Activated T-helper 17 cell treated with anti-CD3 and anti-CD28 coated beads, Interleukin-2, amount 50 U/mL, for 72 hours (primary cell): ENCODE results near the gene KRTAP10-3. TPM values are rescaled to one million over a fixed set of nuclear protein-coding genes. Genes with fewer than 3 reads are reported as not detected.
A peak's percentile ranks its signal among the peaks of the same experiment; 100 is the strongest.
"Not testable (repeated sequence)": the region's sequence is repeated elsewhere in the genome, so short reads cannot be mapped to it uniquely, and the experiment has no call there.

ENCODE experiments used
- ATAC-seq: fragments of 150-1000 bp; cut with Tn5 transposase; replicated peaks from 2 replicates; pipeline ENCODE4 v1.10.0; 2021; ENCODE audit warnings: mild to moderate bottlenecking, moderate library complexity
- H3K27ac Mint-ChIP-seq: one replicate; pipeline ENCODE4 v1.8.0; 2022; ENCODE audit warnings: mixed read lengths
- H3K27me3 Mint-ChIP-seq: one replicate; pipeline ENCODE4 v1.8.0; 2022; ENCODE audit warnings: mixed read lengths
- H3K36me3 Mint-ChIP-seq: one replicate; pipeline ENCODE4 v1.8.0; 2022; ENCODE audit warnings: low read depth, mild to moderate bottlenecking, mixed read lengths
- H3K4me1 Mint-ChIP-seq: one replicate; pipeline ENCODE4 v1.8.0; 2022; ENCODE audit warnings: mixed read lengths
- H3K4me3 Mint-ChIP-seq: one replicate; pipeline ENCODE4 v1.8.0; 2022; ENCODE audit warnings: mild to moderate bottlenecking, mixed read lengths
- H3K9me3 Mint-ChIP-seq: one replicate; pipeline ENCODE4 v1.8.0; 2022; ENCODE audit warnings: mixed read lengths
- total RNA-seq, 2 donors: library from RNA; stranded (reverse); gene quantifications; one replicate each; pipeline ENCODE4 v1.2.3, GENCODE V29; 2022

KRTAP10-3 gene, protein sequence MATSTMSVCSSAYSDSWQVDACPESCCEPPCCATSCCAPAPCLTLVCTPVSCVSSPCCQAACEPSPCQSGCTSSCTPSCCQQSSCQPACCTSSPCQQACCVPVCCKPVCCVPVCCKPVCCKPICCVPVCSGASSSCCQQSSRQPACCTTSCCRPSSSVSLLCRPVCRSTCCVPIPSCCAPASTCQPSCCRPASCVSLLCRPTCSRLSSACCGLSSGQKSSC
- total RNA-seq: not detected

GRCh38 chr21:44558695-44559094, at the start of gene KRTAP10-3:
KRTAP10-3 (minus strand) TSS chr21:44558795; CDS start chr21:44558715, 80 bp downstream.
- Mint-ChIP-seq H3K27ac (no peak within 1 kb of the TSS), H3K9me3 (peaks cover 5% of the 10 kb centered on the region), H3K4me1 (no peaks in the 10 kb centered on the region), H3K4me3 (no peak within 1 kb of the TSS), H3K36me3 (no peaks in the 10 kb centered on the region), H3K27me3 (peaks cover 4% of the 10 kb centered on the region)
- no peak for ATAC-seq

DNA sequence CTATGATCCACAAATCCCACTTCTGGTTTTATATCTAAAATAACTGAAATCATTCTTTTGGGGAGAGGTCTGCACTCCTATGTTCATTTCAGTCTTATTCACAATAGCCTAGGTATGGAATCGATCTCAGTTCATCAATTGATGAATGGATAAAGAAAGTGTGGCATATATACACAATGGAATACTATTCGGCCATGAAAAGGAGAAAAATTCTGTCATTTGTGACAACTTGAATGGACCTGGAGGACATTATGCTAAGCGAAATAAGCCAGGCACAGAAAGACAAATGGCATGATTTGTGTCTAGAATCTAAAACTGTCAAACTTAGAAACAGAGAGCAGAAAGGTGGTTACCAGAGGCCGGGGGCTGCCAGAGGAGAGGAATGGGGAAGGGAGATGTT, 47.9 kb upstream of the KRTAP10-3 start:
- no peaks in the 10 kb centered on the region for H3K27me3 Mint-ChIP-seq
- ATAC-seq: no peak
- no peak overlapping the region for H3K4me3 Mint-ChIP-seq
- H3K27ac Mint-ChIP-seq: no peak overlapping the region
- H3K9me3 Mint-ChIP-seq: peaks cover 22% of the 10 kb centered on the region
- no peaks in the 10 kb centered on the region for H3K4me1 Mint-ChIP-seq
- no peaks in the 10 kb centered on the region for H3K36me3 Mint-ChIP-seq

GRCh38 chr21:44603911-44604310, 45.3 kb upstream of the KRTAP10-3 start:
- Mint-ChIP-seq H3K4me1 (no peaks in the 10 kb centered on the region), H3K27me3 (no peaks in the 10 kb centered on the region), H3K36me3 (no peaks in the 10 kb centered on the region), H3K4me3 (no peak overlapping the region), H3K9me3 (peaks cover 6% of the 10 kb centered on the region), H3K27ac (no peak overlapping the region)
- ATAC-seq: no peak

DNA sequence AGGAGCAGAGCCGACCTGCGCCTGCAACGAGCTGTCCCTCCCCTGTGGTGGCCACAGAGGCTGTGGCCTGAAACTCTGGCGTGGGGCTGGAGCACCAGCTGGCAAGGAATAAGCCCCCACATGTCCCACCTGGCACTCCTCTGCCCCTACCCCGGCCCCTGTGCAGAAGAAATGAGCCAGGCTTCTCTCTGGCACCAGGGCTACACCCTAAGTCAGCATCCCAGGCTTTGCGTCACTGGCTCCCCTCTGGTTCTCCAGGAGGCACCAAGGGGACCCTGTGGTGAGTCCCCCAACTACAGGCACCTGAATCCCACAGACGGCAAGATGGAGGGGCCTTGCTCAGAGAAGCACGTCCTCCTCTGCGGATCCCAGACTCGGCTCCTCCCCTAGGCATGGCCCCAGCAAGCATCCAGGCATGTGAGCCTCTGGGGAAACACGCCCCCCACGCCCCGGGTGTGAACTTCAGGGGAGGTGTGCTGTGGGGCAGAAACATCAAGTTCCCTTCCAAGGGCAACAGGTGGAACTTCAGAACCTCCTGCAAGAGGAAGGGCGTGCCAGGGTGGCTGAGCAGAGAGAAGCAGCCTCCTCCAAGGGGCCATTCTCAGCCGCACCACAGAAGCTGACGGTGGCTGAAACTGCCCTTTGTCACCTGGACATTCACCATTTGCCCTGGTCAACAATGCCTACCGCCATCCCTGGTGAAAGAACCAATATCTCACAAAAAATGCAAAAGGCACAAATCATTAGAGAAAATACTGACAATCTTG, 44.7 kb upstream of the KRTAP10-3 start:
- Mint-ChIP-seq H3K27me3 (peaks cover 4% of the 10 kb centered on the region), H3K9me3 (peaks cover 8% of the 10 kb centered on the region), H3K4me3 (no peak overlapping the region), H3K36me3 (no peaks in the 10 kb centered on the region), H3K27ac (no peak overlapping the region), H3K4me1 (no peaks in the 10 kb centered on the region)
- ATAC-seq: no peak

- Mint-ChIP-seq H3K36me3 (no peaks in the 10 kb centered on the region), H3K9me3 (peaks cover 8% of the 10 kb centered on the region), H3K4me1 (no peaks in the 10 kb centered on the region), H3K27me3 (peaks cover 4% of the 10 kb centered on the region), H3K4me3 (no peak overlapping the region), H3K27ac (no peak overlapping the region)
- ATAC-seq: no peak
These were observed 43.9 kb upstream of the KRTAP10-3 start for GRCh38 chr21:44602463-44602850.

- no peaks in the 10 kb centered on the region for H3K4me1 Mint-ChIP-seq
- ATAC-seq: no peak
- peaks cover 8% of the 10 kb centered on the region for H3K9me3 Mint-ChIP-seq
- no peak overlapping the region for H3K27ac Mint-ChIP-seq
- H3K4me3 Mint-ChIP-seq: no peak overlapping the region
- H3K36me3 Mint-ChIP-seq: no peaks in the 10 kb centered on the region
- peaks cover 4% of the 10 kb centered on the region for H3K27me3 Mint-ChIP-seq
These were observed 43.2 kb upstream of the KRTAP10-3 start for GRCh38 chr21:44601596-44602462.

DNA sequence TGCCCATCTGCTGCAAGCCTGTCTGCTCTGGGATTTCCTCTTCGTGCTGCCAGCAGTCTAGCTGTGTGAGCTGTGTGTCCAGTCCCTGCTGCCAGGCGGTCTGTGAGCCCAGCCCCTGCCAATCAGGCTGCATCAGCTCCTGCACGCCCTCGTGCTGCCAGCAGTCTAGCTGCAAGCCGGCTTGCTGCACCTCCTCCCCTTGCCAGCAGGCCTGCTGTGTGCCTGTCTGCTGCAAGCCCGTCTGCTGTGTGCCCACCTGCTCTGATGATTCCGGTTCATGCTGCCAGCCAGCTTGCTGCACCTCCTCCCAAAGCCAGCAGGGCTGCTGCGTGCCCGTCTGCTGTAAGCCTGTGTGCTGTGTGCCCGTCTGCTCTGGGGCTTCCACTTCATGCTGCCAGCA, 42.5 kb upstream of the KRTAP10-3 start:
- ATAC-seq, H3K27ac Mint-ChIP-seq, H3K4me3 Mint-ChIP-seq, H3K4me1 Mint-ChIP-seq, H3K27me3 Mint-ChIP-seq, H3K36me3 Mint-ChIP-seq, H3K9me3 Mint-ChIP-seq: not testable (repeated sequence)

- not testable (repeated sequence) for H3K27ac Mint-ChIP-seq, H3K4me1 Mint-ChIP-seq, H3K9me3 Mint-ChIP-seq, ATAC-seq, H3K4me3 Mint-ChIP-seq, H3K36me3 Mint-ChIP-seq, H3K27me3 Mint-ChIP-seq
These were observed 41.8 kb upstream of the KRTAP10-3 start, which contains the start of gene KRTAP10-7 for GRCh38 chr21:44600118-44600978. KRTAP10-7 (plus strand) TSS chr21:44600597; CDS start chr21:44600622, 25 bp downstream.

DNA sequence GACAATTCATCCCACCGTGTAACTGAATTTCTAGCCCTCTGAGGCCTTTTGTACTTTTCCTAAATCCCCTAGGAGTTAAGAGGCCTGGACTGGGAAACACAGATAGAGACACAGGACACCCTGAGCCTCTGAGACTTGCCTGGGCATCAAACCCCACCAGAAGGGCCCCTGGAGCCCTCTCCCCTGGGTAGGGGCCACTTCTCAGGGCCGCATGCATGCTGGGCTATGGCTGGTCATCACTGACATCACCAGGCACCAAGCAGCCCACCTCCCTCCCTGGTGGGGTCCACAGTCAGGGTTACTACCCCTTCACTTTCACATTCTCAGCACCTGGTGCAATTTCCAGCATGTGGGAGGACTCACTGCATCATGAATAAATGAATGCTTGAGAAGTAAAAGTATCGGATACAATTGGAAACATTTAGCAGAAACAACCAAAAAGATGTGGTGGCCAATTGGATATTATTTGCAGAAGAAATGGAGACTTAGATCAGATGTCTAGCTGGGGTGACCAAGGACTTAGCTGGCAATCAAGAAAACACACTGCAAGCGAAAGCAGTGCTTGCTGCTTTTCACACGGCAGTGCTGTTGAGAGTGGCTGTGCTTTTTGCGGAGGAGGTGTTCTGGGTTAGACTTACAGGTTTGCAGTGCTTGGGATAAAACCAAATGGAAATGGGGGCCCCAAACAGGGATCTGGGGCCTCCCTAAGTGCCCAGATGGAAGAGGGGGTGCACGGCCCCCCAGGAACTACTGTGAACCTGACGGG, 40.9 kb upstream of the KRTAP10-3 start:
- Mint-ChIP-seq H3K4me3 (no peak overlapping the region), H3K4me1 (no peaks in the 10 kb centered on the region), H3K9me3 (peaks cover 5% of the 10 kb centered on the region), H3K36me3 (no peaks in the 10 kb centered on the region), H3K27ac (no peak overlapping the region), H3K27me3 (peaks cover 4% of the 10 kb centered on the region)
- ATAC-seq: no peak

DNA sequence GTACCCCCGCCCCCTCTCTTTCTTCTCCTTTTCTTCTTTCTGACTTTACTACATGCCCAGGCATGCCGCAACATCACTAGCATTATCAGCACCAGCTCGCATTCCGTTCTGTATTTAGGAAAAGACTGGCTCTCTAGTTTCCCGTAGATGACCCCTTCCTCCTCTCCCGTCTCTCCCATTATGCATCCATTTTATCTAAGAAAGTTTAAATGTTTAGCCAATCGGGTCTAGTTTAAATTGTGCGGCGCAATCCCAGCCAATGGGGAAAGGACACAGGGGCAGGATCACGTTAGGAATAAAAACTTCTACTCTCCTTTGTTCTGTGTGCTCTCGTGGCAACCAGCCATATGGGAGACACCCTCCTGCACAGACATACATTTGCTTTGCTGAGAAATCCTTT, 39.5 kb upstream of the KRTAP10-3 start:
- no peaks in the 10 kb centered on the region for H3K4me1 Mint-ChIP-seq
- peaks cover 5% of the 10 kb centered on the region for H3K9me3 Mint-ChIP-seq
- peaks cover 4% of the 10 kb centered on the region for H3K27me3 Mint-ChIP-seq
- H3K4me3 Mint-ChIP-seq: no peak overlapping the region
- H3K27ac Mint-ChIP-seq: no peak overlapping the region
- ATAC-seq: no peak
- H3K36me3 Mint-ChIP-seq: no peaks in the 10 kb centered on the region

GRCh38 chr21:44596068-44596725, 37.6 kb upstream of the KRTAP10-3 start:
- ATAC-seq: peak; percentile 28
- Mint-ChIP-seq H3K27me3 (peaks cover 4% of the 10 kb centered on the region), H3K4me3 (no peak overlapping the region), H3K36me3 (no peaks in the 10 kb centered on the region), H3K27ac (no peak overlapping the region), H3K4me1 (no peaks in the 10 kb centered on the region), H3K9me3 (peaks cover 5% of the 10 kb centered on the region)

DNA sequence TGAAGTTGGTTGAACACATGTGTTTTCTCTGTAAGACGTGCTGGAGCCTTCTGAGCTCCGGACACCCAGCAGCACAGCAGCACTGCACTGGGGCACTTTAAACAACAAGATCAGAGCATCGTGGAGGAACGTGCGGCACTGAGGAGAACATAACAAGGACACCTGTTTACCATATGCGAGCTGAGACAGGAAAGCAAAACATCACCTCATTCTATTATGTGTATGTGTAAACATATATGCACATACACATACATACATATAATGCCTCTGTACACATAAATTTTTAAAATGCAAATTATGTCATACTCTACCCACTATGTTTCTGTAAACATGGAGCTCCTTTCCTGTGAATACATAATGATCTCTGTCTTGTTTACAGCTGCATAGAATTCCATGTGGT, 36.9 kb upstream of the KRTAP10-3 start:
- no peaks in the 10 kb centered on the region for H3K36me3 Mint-ChIP-seq

DNA sequence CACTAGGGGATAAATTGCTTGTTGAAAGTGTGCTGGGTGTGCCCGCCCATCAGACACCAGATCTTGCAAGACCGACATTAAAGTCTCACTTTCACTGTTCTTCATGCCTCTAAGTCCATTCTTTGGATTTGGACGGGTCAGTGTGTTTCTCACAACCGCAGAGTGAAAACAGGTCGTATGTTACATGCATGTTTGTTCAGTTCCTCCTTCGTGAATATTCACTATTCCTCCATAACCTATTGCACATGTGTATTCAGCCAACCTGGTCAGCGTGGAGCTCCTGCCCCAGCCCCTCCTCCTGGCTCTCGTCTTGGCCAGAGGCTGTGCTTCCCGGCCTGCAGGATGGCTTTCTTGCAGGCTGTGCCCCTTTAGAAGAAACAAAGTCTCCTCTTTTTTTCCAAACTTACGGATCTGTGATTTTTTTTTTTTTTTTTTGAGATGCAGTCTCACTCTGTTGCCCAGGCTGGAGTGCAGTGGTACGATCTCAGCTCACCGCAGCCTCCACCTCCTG, 35.9 kb upstream of the KRTAP10-3 start:
- Mint-ChIP-seq H3K27me3 (peaks cover 4% of the 10 kb centered on the region), H3K27ac (no peak overlapping the region), H3K4me1 (no peaks in the 10 kb centered on the region), H3K36me3 (no peaks in the 10 kb centered on the region), H3K9me3 (peaks cover 5% of the 10 kb centered on the region), H3K4me3 (no peak overlapping the region)
- no peak for ATAC-seq

More for the DNA sequence above, 36.9 kb upstream of the KRTAP10-3 start:
- no peak overlapping the region for H3K27ac Mint-ChIP-seq
- no peak overlapping the region for H3K4me3 Mint-ChIP-seq
- H3K4me1 Mint-ChIP-seq: no peaks in the 10 kb centered on the region
- H3K9me3 Mint-ChIP-seq: peaks cover 5% of the 10 kb centered on the region
- ATAC-seq: no peak
- peaks cover 4% of the 10 kb centered on the region for H3K27me3 Mint-ChIP-seq
